Activated B cell treated with CpG ODN at 0.5 μM for 24 hours (primary cell): ENCODE data around the gene BPHL. TPM values are rescaled to one million over a fixed set of nuclear protein-coding genes. Genes with fewer than 3 reads are reported as not detected.
"Not testable (repeated sequence)": the region's sequence is repeated elsewhere in the genome, so short reads cannot be mapped to it uniquely, and the experiment has no call there.

Source experiments
- ATAC-seq: fragments of 200-7000 bp; cut with Tn5 transposase; one replicate; pipeline ENCODE4 v1.10.0; 2021; ENCODE audit warnings: low read depth, mild to moderate bottlenecking, moderate library complexity
- CTCF ChIA-PET: fragments of 350-600 bp; sonication (Branson Sonifier 250); formaldehyde crosslinking; loops from one replicate; lab custom pipeline; 2021; ENCODE audit warnings: antibody characterized with exemption; lab: Charles Lee
- POLR2A ChIA-PET: fragments of 350-600 bp; sonication (Branson Sonifier 250); formaldehyde crosslinking; loops from one replicate; lab custom pipeline; 2021; ENCODE audit warnings: antibody characterized with exemption; lab: Charles Lee
- DNase-seq: peaks from one replicate; pipeline ENCODE4 v3.0.0; 2022
- H3K27ac Mint-ChIP-seq: one replicate; pipeline ENCODE4 v1.8.0; 2020; ENCODE audit warnings: mixed read lengths
- H3K27me3 Mint-ChIP-seq: one replicate; pipeline ENCODE4 v1.8.0; 2021; ENCODE audit warnings: mixed read lengths
- H3K36me3 Mint-ChIP-seq: one replicate; pipeline ENCODE4 v1.8.0; 2021; ENCODE audit warnings: low read depth, mixed read lengths
- H3K4me1 Mint-ChIP-seq: one replicate; pipeline ENCODE4 v1.8.0; 2021; ENCODE audit warnings: mixed read lengths
- H3K4me3 Mint-ChIP-seq: one replicate; pipeline ENCODE4 v1.8.0; 2020; ENCODE audit warnings: mild to moderate bottlenecking, mixed read lengths
- H3K9me3 Mint-ChIP-seq: one replicate; pipeline ENCODE4 v1.8.0; 2020; ENCODE audit warnings: mixed read lengths
- CTCF ChIP-seq: fragments of 200-600 bp; IDR thresholded peaks from one replicate; pipeline ENCODE4 v1.8.0; 2022; ENCODE audit warnings: antibody characterized with exemption, mild to moderate bottlenecking
- intact Hi-C: fragments of 100-400 bp; cut with micrococcal nuclease; formaldehyde crosslinking; loops from one replicate; pipeline ENCODE4 v1.15.1; 2024
- total RNA-seq: library from RNA; stranded (reverse); gene quantifications from 2 replicates; pipeline ENCODE4 v1.2.3, GENCODE V29; 2022

BPHL gene
- total RNA-seq, 1 donor from 2014 or later: 10.5 TPM

GRCh38 chr6:3165631-3166534 lies 47.4 kb downstream of the BPHL start:
- CTCF ChIA-PET: no interaction called here
- DNase-seq (no peak), ATAC-seq (no peak)
- Mint-ChIP-seq H3K27ac (no peak overlapping the region), H3K9me3 (no peaks in the 10 kb centered on the region), H3K36me3 (no peaks in the 10 kb centered on the region), H3K4me3 (no peak overlapping the region), H3K4me1 (peaks cover 17% of the 10 kb centered on the region), H3K27me3 (peaks cover 2% of the 10 kb centered on the region)
- TF ChIP-seq CTCF: no peak
- intact Hi-C loops: no loop called here
- POLR2A ChIA-PET: no interaction called here

GRCh38 chr6:3166535-3167225 lies 48.2 kb downstream of the BPHL start:
- DNase-seq, H3K4me3 Mint-ChIP-seq, H3K36me3 Mint-ChIP-seq, POLR2A ChIA-PET, H3K27me3 Mint-ChIP-seq, H3K9me3 Mint-ChIP-seq, ATAC-seq, H3K27ac Mint-ChIP-seq, CTCF ChIA-PET, intact Hi-C loops: not testable (repeated sequence)
- H3K4me1 Mint-ChIP-seq: peaks cover 15% of the 10 kb centered on the region

GRCh38 chr6:3168046-3168445 lies 49.5 kb downstream of the BPHL start:
- POLR2A ChIA-PET, H3K27me3 Mint-ChIP-seq, H3K4me1 Mint-ChIP-seq, CTCF ChIA-PET, DNase-seq, H3K27ac Mint-ChIP-seq, H3K4me3 Mint-ChIP-seq, H3K36me3 Mint-ChIP-seq, ATAC-seq, H3K9me3 Mint-ChIP-seq, intact Hi-C loops: not testable (repeated sequence)

GRCh38 chr6:3170676-3171075 lies 52.2 kb downstream of the BPHL start:
- H3K4me3 Mint-ChIP-seq, POLR2A ChIA-PET, CTCF ChIA-PET, H3K4me1 Mint-ChIP-seq, intact Hi-C loops, ATAC-seq, DNase-seq, H3K27me3 Mint-ChIP-seq, H3K27ac Mint-ChIP-seq, H3K36me3 Mint-ChIP-seq, H3K9me3 Mint-ChIP-seq: not testable (repeated sequence)

- H3K4me1 Mint-ChIP-seq, POLR2A ChIA-PET, CTCF ChIA-PET, H3K36me3 Mint-ChIP-seq, H3K9me3 Mint-ChIP-seq, DNase-seq, H3K27me3 Mint-ChIP-seq, H3K27ac Mint-ChIP-seq, intact Hi-C loops, H3K4me3 Mint-ChIP-seq, ATAC-seq: not testable (repeated sequence)
Observed at GRCh38 chr6:3171313-3172175, 53.0 kb downstream of the BPHL start.

GRCh38 chr6:3172789-3173188 lies 54.3 kb downstream of the BPHL start:
- POLR2A ChIA-PET, DNase-seq, CTCF ChIA-PET, H3K4me3 Mint-ChIP-seq, intact Hi-C loops, H3K4me1 Mint-ChIP-seq, H3K27ac Mint-ChIP-seq, ATAC-seq, H3K9me3 Mint-ChIP-seq, H3K36me3 Mint-ChIP-seq, H3K27me3 Mint-ChIP-seq: not testable (repeated sequence)

GRCh38 chr6:3173636-3174089 lies 55.2 kb downstream of the BPHL start:
- DNase-seq, H3K4me1 Mint-ChIP-seq, H3K36me3 Mint-ChIP-seq, H3K4me3 Mint-ChIP-seq, H3K27me3 Mint-ChIP-seq, ATAC-seq, H3K9me3 Mint-ChIP-seq, H3K27ac Mint-ChIP-seq, POLR2A ChIA-PET, CTCF ChIA-PET, intact Hi-C loops: not testable (repeated sequence)
